Stimulated activated CD4-positive, alpha-beta T cell treated with anti-CD3 and anti-CD28 coated beads, Interleukin-4, amount 100 ng/mL, for 1 hour (primary cell): Measurements from ENCODE around the gene CACNA1A.
"Not testable (repeated sequence)": the region's sequence is repeated elsewhere in the genome, so short reads cannot be mapped to it uniquely, and the experiment has no call there.

ENCODE experiments used
- DNase-seq: peaks from one replicate; pipeline ENCODE4 v3.0.0-alpha.2; 2020

Gene CACNA1A

GRCh38 chr19:13215572-13216380 lies 290.5 kb downstream of the CACNA1A start:
- DNase-seq, result peak; percentile 29

GRCh38 chr19:13214036-13214730 lies 292.1 kb downstream of the CACNA1A start:
- no peak for DNase-seq

GRCh38 chr19:13212759-13213330 lies 293.4 kb downstream of the CACNA1A start:
- DNase-seq, result peak; percentile 79

GRCh38 chr19:13211426-13212308 lies 294.6 kb downstream of the CACNA1A start:
- DNase-seq, result no peak

- DNase-seq, result no peak
Measured at GRCh38 chr19:13210941-13211340, 295.3 kb downstream of the CACNA1A start.

GRCh38 chr19:13210339-13210775 lies 295.9 kb downstream of the CACNA1A start:
- DNase-seq, result no peak

- no peak for DNase-seq
Measured at GRCh38 chr19:13209484-13210338, 296.6 kb downstream of the CACNA1A start.

- no peak for DNase-seq
Measured at GRCh38 chr19:13208672-13209483, 297.4 kb downstream of the CACNA1A start.

- peak; percentile 66 for DNase-seq
Measured at GRCh38 chr19:13207846-13208671, 298.2 kb downstream of the CACNA1A start.

GRCh38 chr19:13207237-13207845 lies 298.9 kb downstream of the CACNA1A start:
- DNase-seq, result no peak

GRCh38 chr19:13206587-13206986 lies 299.7 kb downstream of the CACNA1A start:
- no peak for DNase-seq

GRCh38 chr19:13202112-13202511 lies 304.2 kb downstream of the CACNA1A start:
- DNase-seq, result not testable (repeated sequence)

- no peak for DNase-seq
Measured at GRCh38 chr19:13198634-13199033, 307.6 kb downstream of the CACNA1A start.

- peak; percentile 63 for DNase-seq
Measured at GRCh38 chr19:13195678-13196077, 310.6 kb downstream of the CACNA1A start.

GRCh38 chr19:13190781-13191540 lies 315.3 kb downstream of the CACNA1A start:
- DNase-seq, result no peak

GRCh38 chr19:13189600-13189999 lies 316.7 kb downstream of the CACNA1A start:
- no peak for DNase-seq

- DNase-seq, result no peak
Measured at GRCh38 chr19:13187419-13187818, 318.9 kb downstream of the CACNA1A start.

- not testable (repeated sequence) for DNase-seq
Measured at GRCh38 chr19:13186688-13187087, 319.6 kb downstream of the CACNA1A start.
